Raji (cell line): ENCODE results near the gene PLEKHS1.

Experiments used
- POLR2A ChIP-seq: IDR thresholded peaks from 2 replicates; pipeline ENCODE4 v1.6.1; 2011; ENCODE audit warnings: low read depth, low read length, control low read depth; ENCODE audit not compliant: insufficient read depth

Gene PLEKHS1

DNA sequence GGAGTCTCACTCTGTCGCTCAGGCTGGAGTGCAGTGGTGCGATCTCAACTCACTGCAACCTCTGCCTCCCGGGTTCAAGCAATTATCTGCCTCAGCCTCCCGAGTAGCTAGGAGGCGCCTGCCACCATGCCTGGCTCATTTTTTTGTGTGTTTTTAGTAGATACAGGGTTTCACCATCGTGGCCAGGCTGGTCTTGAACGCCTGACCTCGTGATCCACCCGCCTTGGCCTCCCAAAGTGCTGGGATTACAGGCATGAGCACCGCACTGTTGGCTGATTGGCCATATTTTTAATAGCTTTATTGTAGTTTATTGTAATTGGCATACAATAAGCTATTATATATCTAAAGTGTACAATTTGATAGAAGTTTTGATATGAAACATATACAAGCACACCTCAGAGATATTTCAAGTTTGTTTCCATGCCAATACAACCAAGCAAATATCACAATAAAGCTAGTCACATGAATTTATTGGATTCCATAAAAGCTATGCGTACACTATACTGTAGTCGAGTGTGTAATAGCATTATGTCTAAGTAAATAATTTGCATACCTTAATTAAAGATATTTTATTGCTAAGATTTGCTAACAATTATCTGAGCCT lies 5.6 kb downstream of the PLEKHS1 start:
- no peak for TF ChIP-seq POLR2A

DNA sequence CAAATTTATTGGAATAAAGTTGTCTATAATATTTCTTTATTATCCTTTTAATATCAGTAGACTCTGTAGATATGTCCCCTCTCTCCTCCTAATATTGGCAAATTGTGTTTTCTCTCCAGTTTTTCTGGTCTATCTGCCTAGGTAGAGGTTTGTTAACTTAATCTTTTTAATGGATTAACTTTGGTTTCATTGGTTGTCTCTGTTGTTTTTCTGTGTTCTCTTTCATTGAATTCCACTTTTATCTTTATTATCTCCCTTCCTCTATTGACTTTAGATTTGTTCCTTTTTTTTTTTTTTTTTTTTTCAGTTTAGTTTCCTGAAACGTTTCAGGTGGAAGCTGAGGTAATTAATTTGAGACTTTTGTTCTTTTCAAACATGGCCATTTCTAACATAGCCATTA lies 10.6 kb downstream of the PLEKHS1 start:
- no peak for TF ChIP-seq POLR2A

DNA sequence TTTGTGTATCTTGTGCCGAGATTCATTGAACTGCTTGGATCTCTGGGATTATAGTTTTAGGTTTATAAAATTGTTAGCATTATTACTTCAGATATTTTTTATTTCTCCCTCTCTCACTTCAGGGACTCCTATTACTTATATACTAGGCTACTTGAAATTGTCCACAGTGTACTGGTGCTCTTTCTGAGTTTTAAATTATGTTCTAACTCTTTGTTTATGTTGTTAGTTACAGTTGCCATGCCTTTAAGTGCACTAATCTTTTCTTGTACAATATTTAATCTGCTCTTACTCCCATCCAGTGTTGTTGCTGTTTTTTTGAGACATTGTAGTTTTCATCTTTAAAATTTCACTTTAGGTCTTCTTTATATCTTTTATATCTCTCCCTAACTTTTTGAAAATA lies 13.1 kb downstream of the PLEKHS1 start:
- TF ChIP-seq POLR2A: no peak

DNA sequence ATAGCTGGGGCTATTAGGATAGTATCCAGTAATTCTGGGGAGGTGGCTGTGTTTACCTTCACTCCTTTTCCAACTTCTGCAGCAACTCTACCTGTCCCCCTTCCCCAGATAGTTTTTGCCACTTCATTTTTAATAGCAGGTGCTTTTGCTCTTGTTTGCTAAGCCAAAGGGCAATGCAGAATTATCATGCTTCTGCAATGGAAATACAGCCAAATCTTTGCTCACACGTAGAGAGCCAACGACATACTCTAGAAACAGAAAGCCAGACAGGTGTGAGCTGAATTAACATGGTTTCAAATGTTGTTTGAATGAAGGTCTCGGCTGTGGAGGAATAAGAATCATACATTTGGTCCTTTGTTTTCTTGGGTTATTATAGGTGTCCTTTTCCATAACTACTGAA lies 14.4 kb downstream of the PLEKHS1 start:
- TF ChIP-seq POLR2A: no peak

DNA sequence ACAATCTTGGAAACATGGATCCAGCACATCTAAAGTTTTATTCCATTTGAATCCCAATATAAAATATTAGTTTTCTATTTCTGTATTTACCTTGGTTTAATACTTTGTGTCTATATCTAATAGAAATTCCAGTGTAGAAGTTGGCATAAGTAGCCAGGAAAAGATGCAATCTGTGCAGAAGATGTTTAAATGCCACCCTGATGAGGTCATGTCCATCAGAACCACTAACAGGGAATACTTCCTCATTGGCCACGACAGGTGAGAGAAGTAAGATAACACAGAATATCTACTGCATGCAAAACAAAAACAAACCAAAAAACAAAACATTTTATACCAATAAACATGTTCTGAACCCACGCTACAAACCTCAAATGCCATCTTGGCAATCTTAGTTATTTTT lies 15.7 kb downstream of the PLEKHS1 start:
- no peak for TF ChIP-seq POLR2A

DNA sequence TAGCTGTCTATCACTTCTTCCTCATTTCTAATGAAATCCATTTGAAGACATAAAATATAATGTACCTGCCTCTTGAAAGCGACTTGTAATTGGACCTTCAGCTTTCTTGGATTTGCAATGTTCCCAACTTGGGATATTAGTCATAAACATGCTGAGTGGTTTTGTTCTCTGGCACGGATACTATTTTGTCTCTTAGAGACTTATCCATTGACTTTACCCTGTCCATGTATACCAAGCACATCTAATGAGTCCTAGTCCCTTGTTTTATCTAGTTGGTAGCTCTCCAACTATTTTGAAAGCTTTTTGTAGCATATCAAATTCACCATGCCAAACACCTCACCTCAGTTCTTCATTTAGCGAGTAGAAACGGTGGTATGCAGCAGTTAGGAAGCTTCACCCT lies 18.9 kb downstream of the PLEKHS1 start:
- no peak for TF ChIP-seq POLR2A

DNA sequence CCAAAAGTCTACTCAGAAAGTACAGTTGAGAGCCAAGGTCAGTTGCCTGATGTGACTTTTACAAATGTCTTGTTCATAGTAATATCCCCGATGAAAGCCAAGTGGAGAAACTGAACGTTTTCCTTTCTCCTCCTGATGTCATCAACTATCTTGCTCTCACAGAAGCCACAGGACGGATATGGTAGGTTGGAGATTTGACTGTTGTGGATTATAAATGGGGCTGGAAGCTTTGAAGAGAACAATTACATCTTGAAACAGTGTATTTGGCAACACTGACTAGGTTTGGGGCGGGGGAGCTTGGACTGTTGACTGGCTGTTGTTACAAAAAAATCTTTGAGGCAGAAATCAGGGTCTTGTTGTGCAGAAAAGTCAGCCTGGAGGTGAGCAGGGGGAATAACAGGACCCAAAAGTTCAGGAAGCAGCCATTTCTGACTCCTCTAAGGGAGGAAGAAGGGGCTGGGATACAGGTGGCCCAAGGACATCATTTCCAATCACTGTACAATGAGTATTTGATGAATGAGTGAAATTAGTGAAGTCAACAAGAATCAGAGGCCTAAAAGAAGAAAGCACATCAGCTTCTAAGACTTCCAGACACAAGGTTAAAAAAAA lies 24.3 kb downstream of the PLEKHS1 start:
- no peak for TF ChIP-seq POLR2A

DNA sequence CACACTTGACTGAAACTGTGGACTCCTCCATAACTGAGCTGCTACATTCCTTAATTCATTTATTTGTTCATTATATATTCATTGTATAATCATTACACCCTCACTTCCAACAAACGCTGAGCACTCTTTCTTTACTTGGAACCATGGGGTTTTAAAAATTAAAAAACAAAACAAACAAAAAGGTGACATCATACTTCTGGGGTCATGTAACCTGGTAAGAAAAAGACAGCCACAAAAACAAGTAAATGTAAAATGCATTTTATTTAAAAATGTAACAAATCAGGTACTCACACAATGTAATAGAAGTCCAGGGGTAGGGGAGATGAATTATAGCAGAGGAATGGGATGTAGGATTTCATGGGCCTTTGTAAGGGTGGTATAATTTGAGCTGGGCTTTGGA lies 25.1 kb downstream of the PLEKHS1 start:
- no peak for TF ChIP-seq POLR2A

DNA sequence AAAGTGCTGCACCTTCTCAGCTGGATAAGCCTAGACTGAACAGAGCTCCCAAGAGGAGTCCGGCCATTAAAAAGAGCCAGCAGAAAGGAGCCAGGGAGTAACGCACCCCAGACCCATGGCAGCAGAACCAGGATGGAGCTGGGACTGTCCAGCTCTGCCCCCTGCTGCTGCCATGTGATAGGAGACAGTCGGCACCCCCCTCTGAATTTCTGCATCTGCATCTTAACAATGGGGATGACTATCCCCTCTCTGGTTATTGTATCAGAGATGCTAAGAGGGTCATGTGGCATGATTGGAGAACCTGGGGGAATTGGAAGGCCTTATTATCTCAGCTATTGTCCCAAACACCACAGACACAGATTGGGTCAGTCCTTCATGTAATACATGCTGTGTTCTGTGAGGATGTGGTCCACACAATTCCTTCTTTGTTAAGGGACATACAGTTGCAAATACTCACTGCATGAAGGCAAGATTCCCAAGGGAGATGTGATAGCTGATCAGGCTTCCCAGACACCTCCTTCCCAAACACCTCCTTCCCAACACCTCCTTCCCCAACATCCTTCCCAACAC lies 29.3 kb downstream of the PLEKHS1 start:
- TF ChIP-seq POLR2A: no peak

DNA sequence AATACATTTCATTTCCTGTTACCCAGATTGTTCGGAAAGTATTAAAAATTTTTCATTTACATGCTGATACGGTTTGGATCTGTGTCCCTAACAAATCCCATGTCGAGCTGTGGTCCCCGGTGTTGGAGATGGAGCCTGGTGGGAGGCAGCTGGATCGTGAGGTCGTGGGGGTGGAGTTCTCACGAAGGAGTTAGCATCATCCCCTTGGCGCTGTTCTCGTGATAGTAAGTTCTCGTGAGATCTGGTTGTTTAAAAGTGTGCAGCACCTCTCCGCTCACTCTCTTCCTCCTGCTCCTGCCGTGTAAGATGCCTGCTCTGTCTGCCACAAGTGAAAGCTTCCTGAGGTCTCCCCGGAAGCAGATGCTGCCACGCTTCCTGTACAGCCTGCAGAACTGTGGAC lies 30.9 kb downstream of the PLEKHS1 start:
- TF ChIP-seq POLR2A: no peak

DNA sequence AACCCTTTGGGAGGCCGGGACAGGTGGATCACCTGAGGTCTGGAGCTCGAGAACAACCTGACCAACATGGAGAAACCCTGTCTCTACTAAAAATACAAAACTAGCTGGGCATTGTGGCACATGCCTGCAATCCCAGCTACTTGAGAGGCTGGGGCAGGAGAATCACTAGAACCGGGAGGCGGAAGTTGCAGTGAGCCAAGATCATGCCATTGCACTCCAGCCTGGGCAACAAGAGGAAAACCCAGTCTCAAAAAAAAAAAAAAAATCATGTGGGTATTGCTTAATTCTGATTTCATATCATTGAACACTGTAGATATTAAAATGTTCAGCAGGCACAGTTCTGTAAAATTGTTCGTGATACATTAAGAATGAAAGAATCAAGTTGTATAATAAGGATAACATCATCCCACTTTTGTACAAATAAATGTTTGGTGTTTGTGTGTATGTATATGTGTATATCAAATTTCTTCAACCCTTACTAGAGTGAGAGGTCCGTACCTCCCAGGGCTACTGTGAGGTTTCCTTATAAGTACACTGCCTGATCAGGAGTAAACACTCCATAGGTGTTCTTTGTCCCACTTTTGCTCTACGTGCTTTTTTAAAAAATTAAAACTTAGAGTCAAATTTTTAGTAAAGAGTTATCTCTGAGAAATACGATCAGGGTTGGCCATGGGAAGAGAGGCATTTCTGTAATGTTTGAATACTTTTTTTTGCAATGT lies 31.7 kb downstream of the PLEKHS1 start:
- no peak for TF ChIP-seq POLR2A

DNA sequence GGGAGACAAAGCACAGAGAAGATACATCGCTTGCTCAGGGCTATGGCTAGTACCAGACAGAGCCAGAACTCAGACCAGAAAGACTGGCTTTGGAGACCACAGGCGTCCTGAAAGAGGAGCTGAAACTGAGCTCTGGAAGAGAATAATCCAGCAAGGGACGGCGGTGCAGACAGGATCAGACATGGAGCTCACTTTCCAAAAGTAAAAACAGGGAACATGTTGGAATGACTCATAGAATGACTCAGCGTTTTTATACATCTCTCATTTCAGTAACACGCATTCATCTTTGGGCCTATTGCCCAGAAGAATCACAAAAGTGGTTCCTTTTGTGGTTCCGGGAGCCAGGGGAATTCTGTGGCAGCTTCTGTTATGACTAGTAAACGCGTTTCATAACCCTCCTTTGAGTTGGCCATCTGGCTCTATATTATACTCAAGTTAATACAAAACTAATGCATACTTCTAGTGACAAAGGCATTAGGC lies 37.2 kb downstream of the PLEKHS1 start:
- TF ChIP-seq POLR2A: no peak

DNA sequence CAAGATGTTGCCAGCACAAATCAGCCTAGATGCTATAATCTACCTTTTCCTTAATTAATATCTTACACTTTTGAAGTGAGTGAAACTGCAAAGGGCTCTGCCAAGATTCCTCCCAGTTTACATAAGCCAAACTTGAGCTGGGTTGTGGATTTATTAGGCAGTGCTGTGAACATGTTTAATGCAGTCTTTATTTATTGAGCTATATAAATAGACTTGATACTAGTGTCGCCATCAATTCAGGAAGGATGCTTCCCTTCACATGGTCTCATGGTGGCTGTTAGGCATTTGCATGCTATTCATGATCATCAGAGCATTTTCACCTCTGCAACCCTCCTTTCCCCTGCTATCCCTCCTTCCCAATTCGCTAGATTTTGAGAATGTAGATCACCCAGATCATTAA lies 40.2 kb downstream of the PLEKHS1 start:
- TF ChIP-seq POLR2A: no peak

DNA sequence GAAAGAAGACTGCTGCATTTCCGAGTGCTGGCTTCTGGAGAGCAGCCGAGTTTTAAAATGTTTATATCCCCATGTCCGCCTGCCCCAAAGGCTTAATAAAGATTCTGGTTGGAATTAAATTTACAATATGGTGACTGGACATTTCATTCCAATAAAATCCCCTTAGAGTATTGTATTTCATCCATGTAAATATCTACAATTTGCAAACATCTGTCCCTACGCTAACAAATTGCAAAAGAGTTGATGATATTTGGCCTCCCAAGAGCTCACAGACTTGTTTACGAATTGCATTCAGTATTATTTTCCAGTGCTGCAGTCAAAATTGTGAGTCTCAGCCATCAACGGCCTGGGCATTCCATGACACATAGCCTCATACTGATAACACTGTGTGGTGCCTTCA lies 50.1 kb downstream of the PLEKHS1 start:
- no peak for TF ChIP-seq POLR2A

DNA sequence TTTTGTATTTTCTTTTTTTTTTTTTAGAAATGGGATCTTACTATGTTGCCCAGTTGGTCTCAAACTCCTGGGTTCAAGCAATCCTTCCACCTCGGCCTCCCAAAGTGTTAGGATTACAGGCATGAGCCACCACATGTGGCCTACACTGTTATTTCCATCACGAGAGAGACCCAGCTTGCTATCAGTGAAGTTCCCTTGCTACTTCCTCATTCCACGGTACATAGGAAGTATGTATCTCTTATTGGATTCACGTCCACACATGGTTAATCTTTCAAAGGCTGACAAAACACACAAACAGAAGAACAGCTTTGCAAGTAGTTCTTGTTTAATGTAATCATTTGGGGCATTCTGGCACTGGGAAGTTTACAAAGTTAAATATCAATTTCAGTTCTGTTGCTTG lies 51.5 kb downstream of the PLEKHS1 start:
- no peak for TF ChIP-seq POLR2A

DNA sequence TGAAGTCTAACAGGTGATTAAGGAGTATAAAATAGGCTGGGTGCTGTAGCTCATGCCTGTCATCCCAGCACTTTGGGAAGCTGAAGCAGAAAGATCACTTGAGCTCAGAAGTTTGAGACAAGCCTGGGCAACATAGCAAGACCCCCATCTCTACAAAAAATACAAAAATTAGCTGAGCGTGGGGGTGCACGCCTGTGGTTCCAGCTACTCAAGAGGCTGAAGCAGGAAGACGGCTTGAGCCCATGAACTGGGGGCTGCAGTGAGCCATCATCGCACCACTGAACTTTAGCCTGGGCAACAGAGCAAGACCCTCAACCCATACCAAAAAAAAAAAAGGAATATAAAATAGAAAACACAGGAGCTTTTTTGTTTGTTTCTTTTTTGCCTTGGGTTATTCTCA lies 55.0 kb downstream of the PLEKHS1 start:
- TF ChIP-seq POLR2A: no peak
